H1 (cell line): ENCODE results near the gene LRRC8D. TPM values are rescaled to one million over a fixed set of nuclear protein-coding genes. Genes with fewer than 3 reads are reported as not detected.

Experiments
- CTCF ChIA-PET: fragments of 300-600 bp; sonication (Branson Sonifier 250); formaldehyde crosslinking; loops from one replicate; lab custom pipeline; 2021; ENCODE audit not compliant: partially characterized antibody; lab: Charles Lee
- POLR2A ChIA-PET: fragments of 300-600 bp; sonication (Branson Sonifier 250); formaldehyde crosslinking; loops from one replicate; lab custom pipeline; 2021; ENCODE audit warnings: inconsistent platforms; ENCODE audit not compliant: partially characterized antibody; lab: Charles Lee
- DNase-seq, 2 experiments: peaks; one replicate each; pipeline versions ENCODE4 v3.0.0 to v3.0.0-alpha.2; 2010 to 2022; ENCODE audit warnings: low spot score in 2 of 2, low read depth in 1 of 2, mixed read lengths in 1 of 2
- FAIRE-seq: peaks from 2 replicates; lab custom pipeline; 2011; peaks lifted over from hg19 to GRCh38; lab: Jason Lieb, UNC
- H2AFZ ChIP-seq: 2 replicates; pipeline ENCODE4 v1.8.1; 2012; ENCODE audit warnings: low read length, inconsistent platforms
- H2AK5ac ChIP-seq: 2 replicates; pipeline ENCODE4 v1.6.1; 2013; ENCODE audit warnings: low read depth, low read length
- H2BK120ac ChIP-seq: replicated peaks from 2 replicates; pipeline ENCODE3; 2013; ENCODE audit warnings: low read depth, low read length, inconsistent platforms
- H2BK12ac ChIP-seq: 2 replicates; pipeline ENCODE4 v1.6.1; 2013; ENCODE audit warnings: low read depth, low read length
- H2BK15ac ChIP-seq: 2 replicates; pipeline ENCODE4 v1.6.1; 2013; ENCODE audit warnings: low read length
- H2BK20ac ChIP-seq: 2 replicates; pipeline ENCODE4 v1.6.1; 2013; ENCODE audit warnings: low read length
- H2BK5ac ChIP-seq: 2 replicates; pipeline ENCODE4 v1.6.1; 2013; ENCODE audit warnings: low read depth, low read length
- H3K14ac ChIP-seq: 2 replicates; pipeline ENCODE4 v1.6.1; 2013; ENCODE audit warnings: inconsistent platforms; ENCODE audit not compliant: insufficient read length
- H3K18ac ChIP-seq: 2 replicates; pipeline ENCODE4 v1.6.1; 2013; ENCODE audit warnings: low read length; ENCODE audit errors: extremely low read depth
- H3K23ac ChIP-seq: 2 replicates; pipeline ENCODE4 v1.6.1; 2013; ENCODE audit warnings: inconsistent platforms; ENCODE audit not compliant: insufficient read length
- H3K23me2 ChIP-seq: 2 replicates; pipeline ENCODE4 v1.6.1; 2013; ENCODE audit warnings: low read depth, low read length
- H3K27ac ChIP-seq: 2 replicates; pipeline ENCODE4 v1.6.1; 2011; ENCODE audit warnings: low read depth, low read length, inconsistent platforms
- H3K27me3 ChIP-seq, 4 experiments: replicated peaks in 1 of 4; 1 replicate in 1 of 4; 2 replicates in 3 of 4; pipeline versions ENCODE4 v1.6.1 to v1.8.1; 2011 to 2013; ENCODE audit warnings: low read length in 3 of 4, mild to moderate bottlenecking in 3 of 4, inconsistent platforms in 2 of 4, mixed read lengths in 2 of 4, moderate library complexity in 1 of 4; ENCODE audit not compliant: control insufficient read depth in 3 of 4, insufficient read depth in 3 of 4; ENCODE audit errors: extremely low read depth in 1 of 4
- H3K36me3 ChIP-seq, 4 experiments: 2 replicates each; pipeline versions ENCODE4 v1.6.1 to v1.8.1; 2011 to 2013; ENCODE audit warnings: mild to moderate bottlenecking in 4 of 4, low read length in 3 of 4, moderate library complexity in 2 of 4, control low read depth in 1 of 4, inconsistent platforms in 1 of 4; ENCODE audit not compliant: insufficient read depth in 4 of 4, control insufficient read depth in 2 of 4
- H3K4ac ChIP-seq: replicated peaks from 2 replicates; pipeline ENCODE3; 2013; ENCODE audit warnings: low read length, low read depth, mixed read lengths, inconsistent platforms; ENCODE audit not compliant: insufficient read length
- H3K4me1 ChIP-seq, 4 experiments: replicated peaks in 1 of 4; 1 replicate in 1 of 4; 2 replicates in 3 of 4; pipeline versions ENCODE4 v1.6.1 to v1.8.1; 2011 to 2013; ENCODE audit warnings: low read length in 3 of 4, inconsistent platforms in 2 of 4, mixed read lengths in 1 of 4; ENCODE audit not compliant: insufficient read depth in 4 of 4, control insufficient read depth in 3 of 4
- H3K4me2 ChIP-seq, 2 experiments: 2 replicates each; pipeline versions ENCODE4 v1.6.1 to v1.8.1; 2011 to 2013; ENCODE audit warnings: low read depth in 2 of 2, low read length in 2 of 2, control low read depth in 1 of 2, inconsistent platforms in 1 of 2, mild to moderate bottlenecking in 1 of 2; ENCODE audit not compliant: insufficient read depth in 1 of 2
- H3K4me3 ChIP-seq, 4 experiments: fragments of 200-600, 300-600 bp in 1 of 4; sonication (generic), shearing (Covaris generic), sonication (Bioruptor Twin) in 1 of 4; 2 replicates each; pipeline versions ENCODE4 v1.5.1 to v1.8.1; 2011 to 2016; ENCODE audit warnings: low read length in 4 of 4, low read depth in 3 of 4, control low read depth in 2 of 4, inconsistent platforms in 2 of 4, mild to moderate bottlenecking in 2 of 4, mixed read lengths in 1 of 4, moderate library complexity in 1 of 4; ENCODE audit not compliant: insufficient read depth in 2 of 4; ENCODE audit errors: extremely low read depth in 1 of 4
- H3K56ac ChIP-seq: replicated peaks from 2 replicates; pipeline ENCODE3; 2013; ENCODE audit warnings: low read depth, mild to moderate bottlenecking, mixed read lengths, low read length, inconsistent platforms; ENCODE audit not compliant: insufficient read length
- H3K79me1 ChIP-seq: 2 replicates; pipeline ENCODE4 v1.6.1; 2013; ENCODE audit warnings: low read depth, low read length, control low read depth
- H3K79me2 ChIP-seq, 2 experiments: 2 replicates each; pipeline versions ENCODE4 v1.6.1 to v1.8.1; 2012 to 2013; ENCODE audit warnings: low read length in 2 of 2, mild to moderate bottlenecking in 2 of 2, inconsistent platforms in 1 of 2; ENCODE audit not compliant: insufficient read depth in 2 of 2, control insufficient read depth in 1 of 2
- H3K9ac ChIP-seq, 4 experiments: replicated peaks in 1 of 4; 1 replicate in 1 of 4; 2 replicates in 3 of 4; pipeline versions ENCODE4 v1.6.1 to v1.8.1; 2011 to 2013; ENCODE audit warnings: low read depth in 3 of 4, low read length in 3 of 4, control low read depth in 2 of 4, mild to moderate bottlenecking in 2 of 4, moderate library complexity in 2 of 4, inconsistent platforms in 1 of 4; ENCODE audit errors: extremely low read depth in 1 of 4
- H3K9me3 ChIP-seq, 2 experiments: 2 replicates each; pipeline versions ENCODE4 v1.6.1 to v1.8.1; 2012 to 2013; ENCODE audit warnings: mild to moderate bottlenecking in 2 of 2, moderate library complexity in 2 of 2, control low read depth in 1 of 2, inconsistent platforms in 1 of 2, low read depth in 1 of 2, low read length in 1 of 2, mixed read lengths in 1 of 2; ENCODE audit not compliant: insufficient read depth in 2 of 2
- H4K20me1 ChIP-seq, 2 experiments: replicated peaks in 1 of 2; 2 replicates each; pipeline versions ENCODE3 to v1.8.1; 2011 to 2013; ENCODE audit warnings: inconsistent platforms in 2 of 2, low read length in 2 of 2, mild to moderate bottlenecking in 1 of 2; ENCODE audit not compliant: insufficient read depth in 2 of 2, control insufficient read depth in 1 of 2
- H4K5ac ChIP-seq: 2 replicates; pipeline ENCODE4 v1.6.1; 2013; ENCODE audit warnings: low read length, low read depth, mixed read lengths, inconsistent platforms; ENCODE audit not compliant: insufficient read length
- H4K8ac ChIP-seq: 2 replicates; pipeline ENCODE4 v1.8.0; 2013; ENCODE audit warnings: mild to moderate bottlenecking, moderate library complexity, low read length, inconsistent platforms; ENCODE audit not compliant: insufficient read depth; ENCODE audit errors: extremely low read depth
- H4K91ac ChIP-seq: replicated peaks from 2 replicates; pipeline ENCODE3; 2013; ENCODE audit warnings: low read length, mixed read lengths, inconsistent platforms; ENCODE audit not compliant: insufficient read length
- BCL11A ChIP-seq, 2 experiments: IDR thresholded peaks; one replicate each; pipeline ENCODE4 v1.6.1; 2011; ENCODE audit warnings: low read depth in 2 of 2, low read length in 2 of 2, mild to moderate bottlenecking in 2 of 2
- CREB1 ChIP-seq: IDR thresholded peaks from 2 replicates; pipeline ENCODE4 v1.6.1; 2012; ENCODE audit warnings: inconsistent platforms
- JUND ChIP-seq: IDR thresholded peaks from 2 replicates; pipeline ENCODE4 v1.6.1; 2011; ENCODE audit warnings: mild to moderate bottlenecking, improper control_type of control experiment, low read length
- POLR2AphosphoS5 ChIP-seq: IDR thresholded peaks from 2 replicates; pipeline ENCODE4 v1.6.1; 2011; ENCODE audit warnings: low read depth, low read length
- RNF2 ChIP-seq: fragments of 200-900, 300-1000 bp; sonication (generic); IDR thresholded peaks from 2 replicates; pipeline ENCODE4 v1.7.1; 2016; ENCODE audit warnings: borderline replicate concordance, low read depth, mild to moderate bottlenecking, antibody characterized with exemption, low read length; ENCODE audit not compliant: poor library complexity, severe bottlenecking; ENCODE audit errors: missing control alignments
- SIX5 ChIP-seq: IDR thresholded peaks from 2 replicates; pipeline ENCODE4 v1.6.1; 2011; ENCODE audit warnings: mild to moderate bottlenecking, low read depth, low read length
- WGBS, 2 experiments: shearing (Covaris generic) in 1 of 2; methylation state at CpG; one replicate each; pipeline versions ENCODE4 v1.1.6 to v1.1.7; 2013 to 2015; ENCODE audit warnings: low lambda C conversion rate in 2 of 2, mixed read lengths in 2 of 2, inconsistent platforms in 1 of 2, low coverage in 1 of 2, missing lambda C conversion rate in 1 of 2; ENCODE audit not compliant: insufficient replicate concordance in 2 of 2, insufficient coverage in 1 of 2, insufficient read length in 1 of 2; ENCODE audit errors: extremely low coverage in 1 of 2, missing lambda C conversion rate in 1 of 2; 5-methylcytosine and 5-hydroxymethylcytosine counted together
- polyA plus RNA-seq, 7 experiments: library from polyadenylated mRNA; depleted of rRNA in 3 of 7; stranded (reverse) in 5 of 7; unstranded in 2 of 7; fragments of >200 nt in 5 of 7; fragments of 200-250 nt in 2 of 7; gene quantifications; 1 replicate in 5 of 7; 2 replicates in 1 of 7; 4 replicates in 1 of 7; pipeline versions ENCODE4 v1.2.1 to v1.2.3, GENCODE V29; 2011 to 2013; ENCODE audit warnings: missing spikeins in 2 of 7, mixed read lengths in 2 of 7
- total RNA-seq: library from RNA; stranded (reverse); fragmentation: NEBNext Ultra II Directional; extraction: Animal tissue kit (Norgen Biotek cat#: 25700); gene quantifications from 2 replicates; pipeline ENCODE4 v1.2.1, GENCODE V29; 2021
- TF ChIP-seq, protein P1 (sequence below): IDR thresholded peaks from 2 replicates; pipeline ENCODE4 v1.6.1; 2012; ENCODE audit warnings: inconsistent platforms

LRRC8D gene
- total and polyA plus RNA-seq, 2 of the 8 experiments (the other 6 are each of a cell fraction or from before 2014, with no cell fraction given) = 42.0 to 58.5 TPM

DNA sequence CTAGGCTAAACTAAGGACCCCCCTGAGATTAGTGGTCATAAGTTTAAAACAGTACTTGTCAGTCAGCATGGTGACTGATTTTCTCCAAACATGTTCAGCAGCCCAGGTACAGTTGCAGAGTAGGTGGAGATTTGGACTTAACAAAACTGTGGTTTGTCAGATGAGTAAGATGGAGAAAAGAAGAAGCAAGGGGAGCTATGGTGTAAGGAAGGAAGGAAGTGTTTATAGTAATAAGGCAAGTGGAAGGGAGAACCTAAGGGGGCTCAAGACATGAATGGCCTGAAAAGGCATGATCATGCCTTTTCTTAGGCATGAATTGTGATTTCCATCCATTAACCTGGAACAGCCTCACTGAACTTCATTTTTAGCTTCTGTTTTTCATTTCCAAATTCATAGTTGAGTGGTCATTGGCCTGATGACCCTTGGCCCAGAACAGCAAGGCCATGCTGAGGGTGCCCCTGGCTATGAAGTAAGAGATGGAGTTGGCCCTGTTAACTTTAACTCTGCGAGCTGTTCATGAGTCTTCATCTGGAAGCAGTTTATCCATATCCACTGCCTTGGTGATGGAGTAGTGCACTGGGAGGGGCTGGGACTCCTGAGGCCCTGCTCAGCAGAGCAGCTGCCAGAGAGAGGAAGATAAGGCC, 60.7 kb downstream of the LRRC8D start:
- Histone ChIP-seq H2BK15ac (no peak overlapping the region), H3K14ac (no peak overlapping the region), H3K18ac (no peak overlapping the region), H2AK5ac (no peak overlapping the region), H3K56ac (no peak overlapping the region), H4K91ac (no peak overlapping the region), H4K8ac (no peak overlapping the region), H2BK20ac (no peak overlapping the region), H2BK5ac (no peak overlapping the region), H4K20me1 (peaks cover 0 to 4% of the 10 kb centered on the region in 2 experiments), H3K27me3 (no peaks in the 10 kb centered on the region), H3K9me3 (peaks cover 4 to 8% of the 10 kb centered on the region in 2 experiments; a peak in 2 of 4 replicates), H2BK120ac (no peak overlapping the region), H2AFZ (no peak overlapping the region), H3K79me1 (peaks cover 6% of the 10 kb centered on the region; the same call in 1 of the 2 replicates), H3K36me3 (peaks cover 0 to 14% (median 6%) of the 10 kb centered on the region in 4 experiments; a peak in 3 of 8 replicates), H3K4me2 (no peak overlapping the region), H4K5ac (no peak overlapping the region), H3K27ac (no peak overlapping the region), H3K4me3 (no peak overlapping the region), H3K4ac (no peak overlapping the region), H3K4me1 (no peaks in the 10 kb centered on the region; a peak in 1 of 7 replicates), H3K23ac (no peak overlapping the region), H3K79me2 (peaks cover 0 to 75% of the 10 kb centered on the region in 2 experiments; a peak in 3 of 4 replicates), H3K23me2 (no peaks in the 10 kb centered on the region), H2BK12ac (no peak overlapping the region), H3K9ac (no peak overlapping the region)
- CTCF ChIA-PET = interaction anchor here (1.0 to 2.3 kb wide), 3 partner anchors 13 to 58 kb away, joined by 3 to 6 read pairs (median 5); no protein-coding TSS in a partner anchor
- FAIRE-seq (no peak), DNase-seq (no peak)
- 90% methylated on average over 1 of the region's 1 CpG; no CpG with 5 or more reads in 1 of the 2 experiments for WGBS, 2 experiments
- POLR2A ChIA-PET = interaction anchor here (0.8 to 1.5 kb wide), 3 partner anchors 9 to 38 kb away, joined by 3 to 4 read pairs (median 4); no protein-coding TSS in a partner anchor
- TF ChIP-seq JUND (no peak), BCL11A (IDR thresholded peaks at IDR 0.05; ENCODE audit: low read depth in 2 of 2, low read length in 2 of 2) (no peak), SIX5 (no peak), RNF2 (no peak), POLR2AphosphoS5 (no peak), CREB1 (no peak)
- TF ChIP-seq, protein P1, sequence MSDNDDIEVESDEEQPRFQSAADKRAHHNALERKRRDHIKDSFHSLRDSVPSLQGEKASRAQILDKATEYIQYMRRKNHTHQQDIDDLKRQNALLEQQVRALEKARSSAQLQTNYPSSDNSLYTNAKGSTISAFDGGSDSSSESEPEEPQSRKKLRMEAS = no peak
